ENCODE measurements around the gene PACRG. TPM values are rescaled to one million over a fixed set of nuclear protein-coding genes. Genes with fewer than 3 reads are reported as not detected.

The PACRG gene
- total RNA-seq, 2 donors from 2014 or later: 2.9 to 63.8 TPM

GRCh38 chr6:162964488-162965140 is 236.8 kb downstream of the PACRG start:
- Histone ChIP-seq H3K27ac (no peak overlapping the region), H3K4me3 (no peak overlapping the region), H3K4me1 (replicated peaks) (no peaks in the 10 kb centered on the region), H3K9me3 (no peaks in the 10 kb centered on the region), H3K27me3 (replicated peaks; ENCODE audit: insufficient read depth) (no peaks in the 10 kb centered on the region), H3K36me3 (no peaks in the 10 kb centered on the region)
- TF ChIP-seq CTCF (IDR thresholded peaks at IDR 0.05) (no peak), POLR2A (IDR thresholded peaks at IDR 0.05) (no peak), POLR2AphosphoS5 (IDR thresholded peaks at IDR 0.05) (no peak)
- intact Hi-C loops (cut with DNase I): no loop called here
- 59% methylated on average over 6 of the region's 6 CpGs for WGBS
- DNase-seq (ENCODE audit: low spot score): no peak

- TF ChIP-seq POLR2A (IDR thresholded peaks at IDR 0.05) (no peak), POLR2AphosphoS5 (IDR thresholded peaks at IDR 0.05) (no peak), CTCF (IDR thresholded peaks at IDR 0.05) (no peak)
- Histone ChIP-seq H3K27me3 (replicated peaks; ENCODE audit: insufficient read depth) (no peaks in the 10 kb centered on the region), H3K9me3 (no peaks in the 10 kb centered on the region), H3K36me3 (no peaks in the 10 kb centered on the region), H3K4me3 (no peak overlapping the region), H3K27ac (no peak overlapping the region), H3K4me1 (replicated peaks) (no peaks in the 10 kb centered on the region)
- intact Hi-C loops (cut with DNase I): no loop called here
- WGBS: 68% methylated on average over 1 of the region's 1 CpG
- DNase-seq (ENCODE audit: low spot score): no peak
These were observed 237.6 kb downstream of the PACRG start for GRCh38 chr6:162965366-162965765.

- no peak overlapping the region for H3K27ac ChIP-seq
- no peaks in the 10 kb centered on the region for H3K9me3 ChIP-seq
- no peaks in the 10 kb centered on the region for H3K4me1 ChIP-seq (replicated peaks)
- no peaks in the 10 kb centered on the region for H3K27me3 ChIP-seq (replicated peaks; ENCODE audit: insufficient read depth)
- H3K4me3 ChIP-seq: no peak overlapping the region
- H3K36me3 ChIP-seq: no peaks in the 10 kb centered on the region
- intact Hi-C loops (cut with DNase I): no loop called here
- 79% methylated on average over 10 of the region's 10 CpGs for WGBS
- TF ChIP-seq POLR2A (IDR thresholded peaks at IDR 0.05): no peak
- TF ChIP-seq POLR2AphosphoS5 (IDR thresholded peaks at IDR 0.05): no peak
- TF ChIP-seq CTCF (IDR thresholded peaks at IDR 0.05): no peak
- no peak for DNase-seq (ENCODE audit: low spot score)
These were observed 242.5 kb downstream of the PACRG start for GRCh38 chr6:162970246-162970645.

GRCh38 chr6:162971356-162971755 is 243.6 kb downstream of the PACRG start:
- H3K4me1 ChIP-seq (replicated peaks): no peaks in the 10 kb centered on the region
- WGBS: 97% methylated on average over 7 of the region's 7 CpGs
- no peak overlapping the region for H3K27ac ChIP-seq
- H3K36me3 ChIP-seq: no peaks in the 10 kb centered on the region
- intact Hi-C loops (cut with DNase I): no loop called here
- DNase-seq (ENCODE audit: low spot score): no peak
- no peak overlapping the region for H3K4me3 ChIP-seq
- H3K27me3 ChIP-seq (replicated peaks; ENCODE audit: insufficient read depth): no peaks in the 10 kb centered on the region
- no peaks in the 10 kb centered on the region for H3K9me3 ChIP-seq
- TF ChIP-seq POLR2A (IDR thresholded peaks at IDR 0.05) (no peak), CTCF (IDR thresholded peaks at IDR 0.05) (no peak), POLR2AphosphoS5 (IDR thresholded peaks at IDR 0.05) (no peak)

GRCh38 chr6:162973151-162973872 is 245.5 kb downstream of the PACRG start:
- Histone ChIP-seq H3K9me3 (no peaks in the 10 kb centered on the region), H3K4me1 (replicated peaks) (no peaks in the 10 kb centered on the region), H3K27ac (no peak overlapping the region), H3K27me3 (replicated peaks; ENCODE audit: insufficient read depth) (no peaks in the 10 kb centered on the region), H3K36me3 (no peaks in the 10 kb centered on the region), H3K4me3 (no peak overlapping the region)
- no peak for DNase-seq (ENCODE audit: low spot score)
- TF ChIP-seq POLR2AphosphoS5 (IDR thresholded peaks at IDR 0.05) (no peak), POLR2A (IDR thresholded peaks at IDR 0.05) (no peak), CTCF (IDR thresholded peaks at IDR 0.05) (no peak)
- WGBS: 81% methylated on average over 7 of the region's 7 CpGs
- intact Hi-C loops (cut with DNase I): no loop called here

Data from prostate gland (tissue), 2 donors.